K562 (cell line): ENCODE measurements around the gene HSPA13. TPM values are rescaled to one million over a fixed set of nuclear protein-coding genes. Genes with fewer than 3 reads are reported as not detected.
A peak's percentile ranks its signal among the peaks of the same experiment; 100 is the strongest.

Source experiments
- ATF7 ChIP-seq: fragments of 450-650 bp; IDR thresholded peaks from 2 replicates; pipeline ENCODE4 v1.7.1; 2014; ENCODE audit warnings: mild to moderate bottlenecking, moderate library complexity
- BRD4 ChIP-seq: fragments of 200-600 bp; sonication (generic); IDR thresholded peaks from 2 replicates; pipeline ENCODE4 v1.6.1; 2017; ENCODE audit warnings: inconsistent platforms
- CBFA2T3 ChIP-seq: fragments of 450-650 bp; IDR thresholded peaks from 2 replicates; pipeline ENCODE4 v1.6.1; 2017
- CBX2 ChIP-seq: fragments of 200-600 bp; sonication (generic); IDR thresholded peaks from one replicate; pipeline ENCODE4 v1.6.1; 2012; ENCODE audit warnings: mild to moderate bottlenecking, low read length, inconsistent platforms; ENCODE audit not compliant: insufficient read depth, poor library complexity, severe bottlenecking
- GABPA ChIP-seq: fragments of 200-800 bp; sonication (Bioruptor generic); conservative IDR thresholded peaks from 2 replicates; pipeline ENCODE4 v1.6.1; 2016; ENCODE audit warnings: low read depth, missing genetic modification characterization, missing compliant biosample characterization
- HDAC1 ChIP-seq, 2 experiments: fragments of 450-650 bp; IDR thresholded peaks; 2 replicates each; pipeline ENCODE4 v1.6.1; 2016 to 2017; ENCODE audit warnings: inconsistent platforms in 1 of 2, mild to moderate bottlenecking in 1 of 2, moderate library complexity in 1 of 2
- MAFK ChIP-seq: IDR thresholded peaks from 2 replicates; pipeline ENCODE4 v1.6.1; 2011; ENCODE audit warnings: low read length, improper control_type of control experiment
- MITF ChIP-seq: IDR thresholded peaks from 2 replicates; pipeline ENCODE4 v1.6.1; 2014; ENCODE audit warnings: antibody characterized with exemption
- NFATC3 ChIP-seq: fragments of 450-650 bp; IDR thresholded peaks from 2 replicates; pipeline ENCODE4 v1.6.1; 2017; ENCODE audit warnings: mild to moderate bottlenecking
- POU5F1 ChIP-seq: fragments of 150-350 bp; IDR thresholded peaks from 2 replicates; pipeline ENCODE4 v1.6.1; 2014; ENCODE audit warnings: borderline replicate concordance, low read length, low read depth, mild to moderate bottlenecking; ENCODE audit not compliant: partially characterized antibody
- PTRF ChIP-seq: fragments of 450-650 bp; IDR thresholded peaks from 2 replicates; pipeline ENCODE4 v1.6.1; 2016; ENCODE audit warnings: mild to moderate bottlenecking, missing genetic modification characterization, missing compliant biosample characterization
- RUNX1 ChIP-seq: sonication (generic); IDR thresholded peaks from 2 replicates; pipeline ENCODE4 v1.6.1; 2016; ENCODE audit warnings: antibody characterized with exemption, low read depth
- SMC3 ChIP-seq: conservative IDR thresholded peaks from 2 replicates; pipeline ENCODE4 v1.6.1; 2011; ENCODE audit warnings: low read depth, low read length, improper control_type of control experiment; ENCODE audit not compliant: insufficient read depth
- STAG1 ChIP-seq: sonication (generic); formaldehyde crosslinking; IDR thresholded peaks from 2 replicates; pipeline ENCODE4 v1.5.0; 2020; ENCODE audit warnings: missing genetic modification reagents, borderline replicate concordance
- SUPT5H ChIP-seq: fragments of 450-650 bp; IDR thresholded peaks from 2 replicates; pipeline ENCODE4 v1.6.1; 2016
- ZFP1 ChIP-seq: fragments of 450-650 bp; formaldehyde crosslinking; IDR thresholded peaks from 2 replicates; pipeline ENCODE4 v1.4.0; 2020; ENCODE audit warnings: mild to moderate bottlenecking, mixed read lengths
- ZNF184 ChIP-seq: sonication (generic); formaldehyde crosslinking; IDR thresholded peaks from 2 replicates; pipeline ENCODE4 v1.5.0; 2020; ENCODE audit warnings: missing genetic modification reagents
- ZNF316 ChIP-seq: fragments of 450-650 bp; IDR thresholded peaks from 2 replicates; pipeline ENCODE4 v1.6.1; 2016
- ZNF79 ChIP-seq: fragments of 250-450 bp; sonication (Bioruptor Pico); IDR thresholded peaks from 2 replicates; pipeline ENCODE4 v1.4.0; 2020; ENCODE audit warnings: low read depth, mild to moderate bottlenecking, moderate library complexity
- polyA plus RNA-seq, 8 experiments: library from polyadenylated mRNA; depleted of rRNA in 4 of 8; stranded (reverse) in 5 of 8; unstranded in 3 of 8; fragments of >200 nt; fragmentation: Nextera tagmentation in 2 of 8; fragmentation: Illumina TruSeq in 1 of 8; extraction: Ambion mirVana in 2 of 8; extraction: Trizol in 1 of 8; gene quantifications; 2 replicates each; pipeline versions ENCODE4 v1.2.1 to v1.2.3, GENCODE V29; 2011 to 2014; ENCODE audit warnings: inconsistent platforms in 1 of 8, missing spikeins in 1 of 8
- total RNA-seq, 7 experiments: library from RNA; depleted of rRNA in 6 of 7; stranded (reverse); fragments of >200 nt in 6 of 7; fragmentation: Illumina TruSeq in 2 of 7; extraction: Trizol in 2 of 7; gene quantifications; 2 replicates each; pipeline versions ENCODE4 v1.2.1 to v1.2.3, GENCODE V29; 2011 to 2021; ENCODE audit warnings: low replicate concordance in 1 of 7
- TF ChIP-seq, protein P1 (sequence below): fragments of 450-650 bp; formaldehyde crosslinking; IDR thresholded peaks from 2 replicates; pipeline ENCODE4 v1.4.0; 2022; ENCODE audit warnings: mild to moderate bottlenecking, moderate library complexity

HSPA13 gene
- total and polyA plus RNA-seq, 9 of the 15 experiments (the other 6 are each of a cell fraction or from before 2014, with no cell fraction given): 12.5 to 28.8 (median 23.9) TPM

- TF ChIP-seq SMC3 (peak; percentile 56; the same call in 1 of the 2 replicates), ZNF79 (CRISPR knock-in tag) (no peak), CBFA2T3 (no peak), HDAC1 (IDR thresholded peaks at IDR 0.05) (no peak), ZFP1 (CRISPR knock-in tag) (no peak), POU5F1 (no peak), NFATC3 (no peak), ZNF184 (CRISPR knock-in tag) (no peak), STAG1 (CRISPR knock-in tag) (no peak), ATF7 (no peak), SUPT5H (no peak), MITF (no peak), RUNX1 (no peak), CBX2 (no peak), MAFK (no peak), ZNF316 (no peak), BRD4 (no peak), PTRF (no peak), GABPA (tag) (no peak)
- TF ChIP-seq, protein P1, sequence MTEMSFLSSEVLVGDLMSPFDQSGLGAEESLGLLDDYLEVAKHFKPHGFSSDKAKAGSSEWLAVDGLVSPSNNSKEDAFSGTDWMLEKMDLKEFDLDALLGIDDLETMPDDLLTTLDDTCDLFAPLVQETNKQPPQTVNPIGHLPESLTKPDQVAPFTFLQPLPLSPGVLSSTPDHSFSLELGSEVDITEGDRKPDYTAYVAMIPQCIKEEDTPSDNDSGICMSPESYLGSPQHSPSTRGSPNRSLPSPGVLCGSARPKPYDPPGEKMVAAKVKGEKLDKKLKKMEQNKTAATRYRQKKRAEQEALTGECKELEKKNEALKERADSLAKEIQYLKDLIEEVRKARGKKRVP: no peak
- TF ChIP-seq, all 486 proteins: peak for 10
Measured at GRCh38 chr21:14403681-14404318, 20.9 kb upstream of the HSPA13 start (continued).
